MM.1S (cell line): Measurements from ENCODE around the gene TRAPPC3.
"Not testable (repeated sequence)": the region's sequence is repeated elsewhere in the genome, so short reads cannot be mapped to it uniquely, and the experiment has no call there.

Experiments used
- CTCF ChIP-seq: fragments of 300-600 bp; sonication (generic); IDR thresholded peaks from 2 replicates; pipeline ENCODE4 v1.5.1; 2016; ENCODE audit warnings: antibody characterized with exemption, low read length, mixed read lengths
- EZH2 ChIP-seq: fragments of 300-600 bp; sonication (generic); optimal IDR thresholded peaks from 2 replicates; pipeline ENCODE3; 2017; ENCODE audit warnings: low read depth, mild to moderate bottlenecking, antibody characterized with exemption, low read length, mixed read lengths
- EZH2phosphoT487 ChIP-seq: fragments of 300-600 bp; sonication (generic); IDR thresholded peaks from 2 replicates; pipeline ENCODE4 v1.6.1; 2018; ENCODE audit warnings: antibody characterized with exemption, low read length

- not testable (repeated sequence) for TF ChIP-seq EZH2, CTCF, EZH2phosphoT487
Measured at GRCh38 chr1:36196805-36197204, 47.5 kb upstream of the TRAPPC3 start.
